GM19468 (cell line): Measurements from ENCODE around the gene DPP6.
"Not testable (repeated sequence)": the region's sequence is repeated elsewhere in the genome, so short reads cannot be mapped to it uniquely, and the experiment has no call there.

Source experiments
- ATAC-seq: cut with Tn5 transposase; IDR thresholded peaks from one replicate; pipeline ENCODE4 v1.9.1; 2021; ENCODE audit warnings: mild to moderate bottlenecking, moderate library complexity, moderate number of reproducible peaks; ENCODE audit not compliant: unreplicated experiment; ENCODE audit errors: extremely low read depth

The DPP6 gene

DNA sequence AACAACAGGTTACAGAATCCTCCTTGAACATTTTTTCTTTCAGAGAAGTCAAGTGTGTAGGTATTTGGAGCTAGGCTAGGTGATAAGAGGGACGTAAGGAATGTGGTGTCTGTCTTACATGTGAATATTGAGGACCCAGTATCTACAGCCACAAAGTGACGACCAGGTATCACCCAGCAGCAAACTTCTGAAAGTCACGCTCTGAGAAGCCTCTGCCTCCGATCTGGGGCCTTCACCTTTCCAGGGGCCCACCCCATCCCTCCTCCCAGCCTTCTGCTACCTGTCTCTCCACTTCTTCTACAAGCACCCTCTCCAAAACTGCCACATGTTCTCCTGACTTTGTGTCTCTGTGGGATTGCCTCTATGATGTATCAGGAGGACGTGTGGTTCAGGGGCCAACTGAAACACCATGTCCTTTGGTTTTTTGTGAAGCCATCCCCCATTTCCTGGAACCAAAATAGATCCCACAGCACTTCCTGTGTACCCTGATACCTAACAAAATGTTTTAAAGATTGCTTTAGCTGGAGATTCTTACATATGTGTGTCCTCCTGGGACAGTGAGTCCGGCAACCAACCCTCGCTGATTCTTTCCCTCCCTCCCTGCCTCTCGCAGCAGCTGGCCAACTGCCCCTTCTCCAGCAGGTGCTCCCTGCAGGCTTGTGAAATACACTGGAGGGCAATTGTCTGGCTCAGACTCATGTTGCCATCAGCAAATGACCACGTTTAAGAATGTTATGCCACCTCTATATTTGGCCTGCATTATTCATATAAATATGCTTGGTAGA is 93.9 kb downstream of the DPP6 start:
- not testable (repeated sequence) for ATAC-seq

DNA sequence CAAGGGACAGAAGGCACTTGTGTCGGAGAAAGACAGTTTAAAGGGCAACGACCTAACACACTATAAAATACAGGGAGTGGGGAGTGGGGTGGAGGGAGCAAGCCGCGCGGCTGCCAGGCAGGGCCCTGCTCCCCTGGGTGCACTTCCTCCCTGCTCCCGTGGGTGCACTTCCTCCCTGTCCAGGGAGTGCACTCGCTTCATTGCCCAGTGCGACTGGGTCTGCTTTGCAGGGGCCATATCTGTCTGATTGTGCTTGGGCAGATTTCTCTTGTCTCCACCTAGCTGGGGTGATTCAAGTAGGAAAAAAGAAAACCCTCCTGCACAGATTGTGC is 94.5 kb downstream of the DPP6 start:
- not testable (repeated sequence) for ATAC-seq

DNA sequence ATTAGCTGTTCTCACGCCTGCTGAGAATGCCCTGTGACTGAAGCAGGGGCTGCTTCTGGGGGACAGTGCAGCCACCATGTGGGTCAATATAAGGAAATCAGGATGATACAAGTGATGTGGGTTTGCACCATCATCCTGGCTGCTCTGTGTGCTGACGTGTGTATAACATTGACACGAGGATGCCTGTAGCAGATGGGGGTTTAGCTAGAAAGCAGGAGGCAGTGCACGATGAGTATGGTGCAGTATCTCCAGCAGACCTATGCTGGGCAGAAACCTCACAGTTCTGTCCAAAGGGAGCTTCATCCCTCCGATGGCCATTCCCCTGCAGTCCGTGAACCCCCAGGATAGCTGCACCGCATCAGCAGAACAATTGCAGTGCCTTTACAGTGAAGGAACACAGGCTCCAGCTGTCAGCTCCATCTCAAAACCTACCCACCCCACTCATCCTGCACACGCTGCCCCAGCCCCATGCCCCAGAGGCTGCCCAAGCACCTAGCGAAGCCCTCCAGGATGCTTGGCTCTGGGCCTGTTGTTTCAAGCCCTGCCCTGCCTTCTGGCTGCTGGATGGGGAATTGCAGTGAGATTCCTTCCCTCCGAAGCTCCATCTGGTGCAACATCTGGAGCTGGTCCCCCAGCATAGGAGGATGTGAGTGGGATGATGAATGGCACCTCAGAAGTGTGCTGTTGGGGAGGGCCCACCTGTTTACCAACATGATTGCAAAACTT is 96.8 kb downstream of the DPP6 start:
- not testable (repeated sequence) for ATAC-seq

DNA sequence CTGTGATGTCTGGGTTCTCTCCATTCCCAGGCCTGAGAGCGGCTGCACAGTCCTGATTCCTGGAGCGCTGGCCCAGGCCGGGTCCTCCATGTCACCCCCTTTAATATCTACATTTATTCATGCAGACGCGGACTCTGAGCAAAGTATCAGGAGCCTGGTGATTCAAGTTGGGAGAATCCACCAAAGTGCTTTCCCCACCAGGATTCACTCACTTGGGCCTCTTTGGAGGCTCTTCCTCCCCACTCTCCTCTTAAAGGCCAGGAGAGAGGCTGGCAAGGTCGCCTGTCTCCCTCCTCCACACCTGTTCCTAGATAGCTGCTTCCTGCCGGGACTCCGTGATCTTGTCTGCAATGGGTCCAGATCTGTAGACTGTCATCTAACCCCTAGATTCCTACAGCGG is 98.5 kb downstream of the DPP6 start:
- ATAC-seq, result not testable (repeated sequence)

DNA sequence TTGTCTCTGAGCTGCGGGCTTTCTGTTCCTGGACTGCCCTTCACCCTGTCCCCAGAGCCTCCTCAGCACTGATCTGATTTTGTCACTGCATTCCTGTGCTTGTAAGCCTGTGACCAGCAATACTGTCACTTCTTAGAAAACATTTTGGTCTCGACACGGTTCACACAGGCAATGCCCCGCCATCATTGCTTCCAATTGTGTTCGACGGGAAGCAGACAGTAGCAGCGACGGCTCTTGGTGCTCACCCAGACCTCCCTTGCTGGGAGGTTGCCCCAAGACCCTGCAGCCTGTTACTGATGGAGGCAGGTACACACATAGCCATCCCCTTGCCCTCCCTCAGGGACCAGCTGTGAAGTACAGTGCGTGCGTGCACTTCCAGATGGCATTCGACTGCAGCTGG is 99.1 kb downstream of the DPP6 start:
- ATAC-seq, result not testable (repeated sequence)

DNA sequence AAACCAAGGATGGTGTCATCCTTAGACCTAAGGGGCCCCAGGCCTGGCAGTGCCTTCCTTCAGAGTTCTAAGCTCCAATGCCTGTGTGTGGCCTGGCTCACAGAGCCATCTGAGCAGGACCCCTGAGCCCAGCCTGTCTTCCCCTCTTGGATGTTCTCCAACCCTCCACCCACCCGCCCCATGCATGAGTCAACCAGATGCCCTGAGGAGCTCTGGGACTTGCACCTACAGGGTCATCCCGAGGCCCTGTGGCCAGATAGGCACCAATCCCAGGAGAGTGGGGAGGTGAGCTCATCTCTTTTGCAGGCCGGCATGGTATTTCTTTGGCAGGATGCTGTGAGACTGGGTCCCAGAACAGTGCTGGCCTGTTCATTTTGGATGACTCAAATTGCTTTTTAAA is 103.7 kb downstream of the DPP6 start:
- ATAC-seq, result not testable (repeated sequence)

DNA sequence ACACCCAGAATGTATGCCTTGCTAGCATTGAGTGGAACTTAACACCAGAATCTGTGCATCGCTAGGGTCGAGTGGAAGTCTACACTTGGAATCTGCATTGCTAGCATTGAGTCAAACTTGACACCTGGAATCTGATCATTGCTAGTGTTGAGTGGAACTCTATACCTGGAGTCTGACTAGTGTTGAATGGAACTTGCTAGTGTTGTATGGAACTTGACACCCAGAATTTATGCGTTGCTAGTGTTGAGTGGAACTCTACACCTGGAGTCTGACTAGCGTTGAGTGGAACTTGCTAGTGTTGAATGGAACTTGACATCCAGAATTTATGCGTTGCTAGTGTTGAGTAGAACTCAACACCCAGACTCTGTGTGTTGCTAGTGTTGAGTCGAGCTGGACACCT is 110.7 kb downstream of the DPP6 start:
- not testable (repeated sequence) for ATAC-seq

DNA sequence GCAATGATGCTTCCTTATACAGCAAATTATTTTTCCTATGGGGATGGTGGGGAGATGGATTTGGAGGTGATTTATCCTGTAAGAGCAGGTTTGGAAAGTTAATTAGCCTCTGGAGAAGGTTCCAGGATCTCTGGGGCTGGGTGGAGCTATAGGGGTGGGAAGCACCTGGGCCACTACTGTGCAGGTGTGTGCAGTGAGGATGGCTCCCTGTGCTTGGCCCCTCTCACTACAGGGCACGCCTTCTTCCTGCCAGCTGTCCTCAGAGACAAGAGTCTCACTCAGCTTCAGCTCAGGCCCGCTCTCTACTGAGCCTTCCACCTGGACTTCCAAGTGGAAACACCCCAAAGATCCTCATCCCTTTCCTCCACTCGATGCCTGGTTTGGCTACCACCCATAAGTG is 111.4 kb downstream of the DPP6 start:
- ATAC-seq, result not testable (repeated sequence)

DNA sequence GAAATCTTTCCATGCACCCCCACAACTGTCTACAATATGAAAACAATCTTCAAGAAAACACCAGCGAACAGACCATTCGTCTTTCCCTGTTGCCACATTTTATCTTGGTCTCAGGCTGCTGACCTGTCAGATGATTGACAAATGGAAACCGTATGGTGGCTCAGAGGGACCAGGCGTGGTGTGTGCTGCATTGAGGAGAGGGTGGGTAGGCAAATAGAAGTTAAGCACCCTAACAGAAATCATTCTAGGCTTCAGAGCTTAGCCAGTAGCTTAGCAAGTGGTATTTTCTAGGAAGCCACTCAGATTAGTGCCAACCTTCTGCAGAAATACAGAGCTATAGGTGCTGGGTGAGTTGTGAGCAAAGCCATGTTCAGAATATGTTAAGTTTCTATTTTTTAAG is 114.9 kb downstream of the DPP6 start:
- no peak for ATAC-seq

DNA sequence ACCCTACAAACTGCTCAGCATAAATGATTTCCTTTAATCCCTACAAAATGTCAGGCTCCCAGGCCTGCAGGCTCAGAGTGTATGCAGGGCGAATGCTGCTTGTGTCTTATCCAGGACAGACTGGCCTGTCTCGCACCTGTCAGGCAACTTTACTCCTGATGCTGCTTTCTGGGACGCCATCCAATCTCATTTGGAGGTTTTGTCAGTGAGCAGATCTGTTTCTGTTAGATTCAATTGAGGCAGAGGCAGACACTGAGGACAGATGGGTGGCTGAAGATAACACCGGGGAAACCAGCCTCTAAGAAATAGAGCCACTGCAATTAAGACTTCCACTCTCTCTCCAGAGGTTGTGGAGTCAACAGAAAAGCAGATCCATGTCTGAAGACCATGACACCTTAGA is 115.6 kb downstream of the DPP6 start:
- ATAC-seq, result no peak

DNA sequence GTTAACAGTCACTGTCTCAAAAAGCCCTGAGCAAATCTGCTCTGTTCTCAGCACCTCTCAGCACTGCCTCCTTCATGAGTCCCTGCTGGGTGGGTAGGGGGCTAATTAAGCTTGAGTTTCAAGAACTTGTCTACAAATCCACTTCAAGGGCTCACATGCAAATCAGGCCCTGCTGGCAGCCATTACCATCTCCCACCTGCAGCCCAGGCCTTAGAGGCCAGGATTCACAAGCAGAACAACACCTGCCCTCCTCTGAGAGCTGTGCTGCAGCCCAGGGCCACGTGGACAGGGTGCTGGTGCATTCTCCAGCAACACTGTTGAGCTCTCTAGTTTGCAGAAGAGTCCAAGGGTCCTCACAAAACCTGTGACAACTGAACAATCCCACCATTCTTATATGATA is 119.2 kb downstream of the DPP6 start:
- ATAC-seq, result no peak

DNA sequence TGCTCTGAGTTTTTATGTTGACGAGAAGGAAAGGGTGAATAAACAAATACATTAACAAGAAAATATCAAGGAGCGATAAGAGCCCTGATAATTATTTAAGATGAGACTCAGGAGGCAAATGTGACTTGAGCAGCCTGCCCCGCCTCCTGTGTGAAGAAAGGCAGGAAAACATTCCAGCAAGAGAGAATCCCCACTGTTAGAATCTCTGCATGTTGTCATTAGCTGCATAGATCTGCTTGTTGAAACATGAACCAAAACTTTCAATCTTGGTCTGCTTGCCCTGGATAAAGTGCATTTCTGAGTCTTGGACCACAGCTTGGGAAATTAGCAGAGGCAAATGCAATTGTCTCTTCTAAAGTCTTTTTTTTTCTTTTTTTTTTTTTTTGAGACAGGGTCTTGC is 120.0 kb downstream of the DPP6 start:
- no peak for ATAC-seq

DNA sequence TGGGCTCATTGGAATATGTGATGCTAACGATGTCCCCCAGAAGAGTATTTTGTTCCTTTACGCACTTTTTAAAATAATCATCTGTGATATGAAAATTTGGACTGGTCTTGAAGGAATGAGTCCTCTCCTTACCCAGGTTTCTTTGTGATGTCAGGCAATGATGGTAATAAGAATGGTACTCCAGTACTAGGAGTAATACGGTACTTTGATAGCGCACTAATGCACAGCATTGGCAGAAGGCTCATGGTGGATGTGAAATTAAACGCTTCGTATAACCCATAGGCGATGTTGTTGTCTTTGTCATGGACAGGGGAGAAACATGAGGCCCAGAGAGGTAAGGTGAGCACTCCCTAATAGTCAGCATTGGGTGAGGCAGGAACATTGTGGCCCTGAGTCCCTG is 125.4 kb downstream of the DPP6 start:
- ATAC-seq, result no peak

DNA sequence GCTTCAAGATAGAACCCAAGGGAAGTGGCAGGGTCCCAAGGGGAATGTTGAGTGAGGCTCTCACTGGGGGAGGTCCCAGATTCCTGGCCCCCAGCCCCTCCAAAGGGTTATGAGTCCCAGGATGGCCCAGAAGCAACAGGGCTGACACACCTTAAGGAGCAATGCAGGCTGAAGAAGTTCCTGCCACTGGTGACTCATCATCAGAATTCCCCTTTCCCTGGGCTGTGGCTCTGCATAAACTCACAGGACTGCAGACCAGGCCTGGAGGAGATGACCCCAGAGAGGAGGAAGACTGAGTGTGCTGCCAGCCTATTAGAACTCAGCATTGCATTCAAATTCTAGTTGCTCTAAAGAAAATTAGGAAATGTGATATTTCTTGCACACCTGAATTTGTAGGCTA is 126.7 kb downstream of the DPP6 start:
- no peak for ATAC-seq

DNA sequence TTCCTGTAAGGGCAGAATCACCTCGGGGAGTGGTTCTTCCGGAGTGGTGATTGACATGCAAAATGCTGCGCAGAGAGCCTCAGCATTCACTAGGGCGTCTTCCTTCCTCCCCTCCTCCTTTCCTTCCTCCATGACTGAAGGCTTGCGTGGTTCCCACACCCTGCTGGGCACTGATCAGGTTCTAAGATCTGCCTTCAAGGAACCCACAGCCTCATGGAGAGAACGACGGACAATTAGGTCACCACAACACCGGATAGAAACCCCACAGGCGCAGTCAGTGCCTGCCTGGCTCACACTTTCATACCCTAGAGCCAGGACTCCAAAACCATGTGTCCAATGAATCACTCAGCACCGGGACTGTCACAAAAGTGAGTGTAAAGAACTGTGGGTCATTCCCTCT is 131.3 kb downstream of the DPP6 start:
- no peak for ATAC-seq

DNA sequence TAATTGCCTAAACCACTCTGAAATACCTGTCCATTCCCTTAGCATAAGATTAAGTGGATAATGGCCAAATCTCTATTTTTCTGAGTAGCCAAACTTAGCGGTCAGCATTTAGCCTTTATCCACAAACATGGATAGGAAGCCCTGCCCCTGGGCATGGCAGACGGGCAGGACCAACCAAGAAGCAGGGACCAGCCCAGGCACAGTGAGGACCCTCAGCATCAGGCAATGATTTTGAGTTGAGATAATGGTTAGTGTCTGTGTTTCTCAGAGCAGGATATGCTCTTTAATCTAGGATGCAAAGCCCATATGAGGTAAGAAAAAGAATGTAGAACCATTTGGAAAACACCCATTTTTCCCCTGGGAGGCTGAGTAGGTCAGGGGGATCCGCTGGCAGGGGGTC is 131.7 kb downstream of the DPP6 start:
- ATAC-seq, result no peak

DNA sequence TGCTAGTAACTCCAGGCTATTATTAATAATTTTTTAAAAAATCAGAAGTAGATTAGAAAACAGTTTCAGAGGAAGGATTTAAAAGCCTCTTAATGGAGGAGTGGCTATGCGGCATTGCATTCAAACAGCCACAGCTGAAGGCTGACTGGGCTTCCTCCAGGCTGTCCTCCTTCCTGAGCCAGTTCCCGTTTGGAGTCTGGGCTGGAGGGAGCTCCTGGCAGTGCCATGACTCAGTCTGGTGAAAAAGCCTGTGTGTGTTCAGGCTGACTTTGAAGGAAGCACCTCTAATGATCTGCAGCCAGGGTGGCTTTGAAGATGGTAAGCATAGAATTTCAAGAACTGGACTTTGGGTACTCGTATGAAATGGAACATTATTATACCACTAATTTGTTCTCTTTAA is 134.6 kb downstream of the DPP6 start:
- no peak for ATAC-seq

DNA sequence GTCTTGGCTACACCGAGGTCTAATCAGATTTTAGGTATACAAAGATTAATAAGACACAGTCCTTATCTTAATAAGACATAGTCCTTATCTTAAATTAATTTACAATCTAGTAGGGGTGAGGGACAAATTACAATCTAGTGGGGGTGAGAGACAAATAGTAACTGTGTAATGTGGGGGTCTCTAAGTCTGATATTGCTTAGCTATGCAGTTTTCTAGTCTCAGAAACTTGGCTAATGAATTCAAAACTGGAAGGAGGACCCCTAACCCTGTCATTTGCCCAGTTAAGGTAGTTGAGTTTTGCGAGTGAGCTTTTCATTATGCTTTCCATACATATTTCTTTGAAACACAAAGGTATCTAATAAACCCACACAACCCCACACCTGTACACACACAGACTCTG is 136.1 kb downstream of the DPP6 start:
- ATAC-seq, result no peak

DNA sequence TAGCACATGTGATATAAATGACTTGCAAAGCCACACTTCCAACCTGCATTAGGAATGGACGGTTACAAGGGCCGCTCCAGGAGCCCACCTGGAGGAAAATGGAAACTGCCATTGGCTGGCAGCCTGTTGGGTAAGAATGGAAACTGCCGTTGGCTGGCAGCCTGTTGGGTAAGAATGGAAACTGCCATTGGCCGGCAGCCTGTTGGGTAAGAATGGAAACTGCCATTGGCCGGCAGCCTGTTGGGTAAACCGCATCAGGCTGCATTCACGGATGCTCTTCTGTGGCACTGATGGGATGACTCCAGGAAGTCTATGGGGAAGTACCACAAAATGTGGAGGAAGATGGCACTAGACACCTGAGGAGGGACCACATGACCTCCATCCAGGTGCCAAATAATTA is 143.1 kb downstream of the DPP6 start:
- ATAC-seq, result no peak

DNA sequence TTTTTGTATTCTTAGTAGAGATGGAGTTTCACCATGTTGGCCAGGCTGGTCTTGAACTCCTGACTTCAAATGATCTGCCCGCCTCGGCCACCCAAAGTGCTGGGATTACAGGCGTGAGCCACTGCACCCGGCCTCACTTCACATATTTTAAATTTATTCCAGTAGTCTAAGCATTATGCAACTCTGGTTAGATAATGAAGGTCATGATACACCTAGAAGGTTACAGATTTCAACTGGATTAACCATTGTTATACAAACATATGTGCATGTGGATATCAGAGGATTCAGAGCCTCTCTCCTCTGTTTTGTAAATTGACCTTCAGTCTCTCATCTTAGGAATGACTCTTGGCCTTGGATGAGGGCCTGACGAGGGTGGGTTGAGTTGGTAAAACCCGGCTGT is 146.3 kb downstream of the DPP6 start:
- no peak for ATAC-seq

DNA sequence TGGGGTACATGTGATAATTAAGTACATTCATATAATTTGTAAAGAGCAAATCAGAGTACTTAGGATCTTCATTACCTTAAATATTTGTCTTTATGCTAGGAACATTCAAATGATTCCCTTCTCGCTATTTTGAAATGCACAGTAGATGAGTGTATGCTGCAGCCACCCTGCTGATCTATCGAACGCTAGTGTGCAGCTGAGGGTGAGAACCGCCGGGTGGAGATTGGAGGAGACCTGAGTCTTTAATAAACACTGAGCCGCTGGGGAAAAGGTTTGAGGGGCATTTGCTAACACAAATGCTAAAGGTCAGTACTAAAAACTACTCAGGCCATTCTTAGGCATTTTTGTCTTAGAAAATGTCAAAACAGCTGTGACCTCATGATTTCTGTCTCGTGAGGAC is 148.0 kb downstream of the DPP6 start:
- no peak for ATAC-seq

DNA sequence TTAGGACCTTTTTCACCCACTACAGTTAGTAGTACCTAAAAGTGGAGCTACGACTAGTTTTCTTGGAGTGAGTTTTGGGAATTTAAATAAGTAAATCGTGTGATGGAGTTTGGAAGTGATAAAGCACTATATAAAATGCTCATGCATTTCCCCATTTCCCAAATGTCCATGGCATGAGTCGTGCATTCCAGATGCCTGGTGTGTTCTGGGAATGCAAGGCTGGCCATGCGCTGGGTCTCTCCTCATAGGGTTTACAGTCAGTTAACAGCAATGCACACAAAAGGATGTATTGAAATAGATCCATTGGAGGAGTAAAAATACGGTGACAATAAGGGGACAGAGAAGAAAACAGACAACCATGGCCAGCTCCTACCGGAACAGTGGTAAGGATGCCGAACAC is 149.8 kb downstream of the DPP6 start:
- ATAC-seq, result no peak
